GM12878 (cell line): Measurements from ENCODE around the gene CNPPD1. TPM values are rescaled to one million over a fixed set of nuclear protein-coding genes. Genes with fewer than 3 reads are reported as not detected.

Source experiments
- ATAC-seq: fragments of 200-7000 bp; cut with Tn5 transposase; 3 replicates; pipeline ENCODE4 v1.9.1; 2020; ENCODE audit warnings: mild to moderate bottlenecking, moderate library complexity
- BruUV-seq: library from RNA; stranded (reverse); fragments of 400-500 nt; replicated peaks from 2 replicates; lab custom pipeline; 2021; lab: Mats Ljungman, UMichigan
- CTCF ChIA-PET: fragments of 300-600 bp; sonication (Branson Sonifier 250); formaldehyde crosslinking; extraction: SDS; loops from one replicate; lab custom pipeline; 2021; ENCODE audit warnings: inconsistent platforms; lab: Yijun Ruan, JAX
- POLR2A ChIA-PET: fragments of 350-600 bp; formaldehyde crosslinking; extraction: SDS; loops from one replicate; lab custom pipeline; 2021; ENCODE audit warnings: inconsistent platforms; lab: Charles Lee
- RAD21 ChIA-PET: fragments of 300-600 bp; sonication (Branson Sonifier 250); formaldehyde crosslinking; loops from one replicate; lab custom pipeline; 2023; ENCODE audit warnings: antibody characterized with exemption; ENCODE audit not compliant: unreplicated experiment; lab: Charles Lee
- SMC1A ChIA-PET: fragments of 300-600 bp; sonication (Branson Sonifier 250); formaldehyde crosslinking; loops from one replicate; lab custom pipeline; 2023; ENCODE audit not compliant: unreplicated experiment, uncharacterized antibody; lab: Charles Lee
- DNase-seq: peaks from one replicate; pipeline ENCODE4 v3.0.0-alpha.2; 2011; ENCODE audit warnings: low read depth, low spot score
- FAIRE-seq: peaks from 3 replicates; lab custom pipeline; 2011; peaks lifted over from hg19 to GRCh38; lab: Jason Lieb, UNC
- H2AFZ ChIP-seq: 2 replicates; pipeline ENCODE4 v1.6.0; 2011; ENCODE audit warnings: low read depth, low read length, control low read depth; ENCODE audit not compliant: control insufficient read depth
- H3K27ac ChIP-seq: 2 replicates; pipeline ENCODE4 v1.5.1; 2011; ENCODE audit warnings: control low read depth; ENCODE audit not compliant: control insufficient read depth, insufficient read depth
- H3K27me3 ChIP-seq, 2 experiments: replicated peaks in 1 of 2; 2 replicates each; pipeline versions ENCODE4 v1.6.0 to v1.6.1; 2011; ENCODE audit warnings: low read length in 1 of 2; ENCODE audit not compliant: control insufficient read depth in 2 of 2, insufficient read depth in 2 of 2
- H3K36me3 ChIP-seq, 2 experiments: 2 replicates each; pipeline ENCODE4 v1.5.1; 2011; ENCODE audit warnings: low read length in 1 of 2; ENCODE audit not compliant: control insufficient read depth in 2 of 2, insufficient read depth in 2 of 2
- H3K4me1 ChIP-seq: 2 replicates; pipeline ENCODE4 v1.6.1; 2011; ENCODE audit warnings: mild to moderate bottlenecking, low read length, moderate library complexity, mixed read lengths; ENCODE audit not compliant: control insufficient read depth, insufficient read depth
- H3K4me2 ChIP-seq: 2 replicates; pipeline ENCODE4 v1.6.0; 2011; ENCODE audit warnings: control low read depth; ENCODE audit not compliant: control insufficient read depth, insufficient read depth
- H3K4me3 ChIP-seq: fragments of 200-600 bp; sonication (generic); 2 replicates; pipeline ENCODE4 v1.5.1; 2016
- H3K79me2 ChIP-seq: 2 replicates; pipeline ENCODE4 v1.6.0; 2011; ENCODE audit warnings: low read length; ENCODE audit not compliant: control insufficient read depth, insufficient read depth
- H3K9ac ChIP-seq: 2 replicates; pipeline ENCODE4 v1.8.0; 2011; ENCODE audit warnings: low read length, control low read depth, mixed read lengths; ENCODE audit not compliant: control insufficient read depth, insufficient read depth
- H3K9me3 ChIP-seq: replicated peaks from 3 replicates; pipeline ENCODE4 v1.5.1; 2011; ENCODE audit warnings: mild to moderate bottlenecking, low read length; ENCODE audit not compliant: control insufficient read depth, insufficient read depth
- H4K20me1 ChIP-seq: 2 replicates; pipeline ENCODE4 v1.6.0; 2011; ENCODE audit not compliant: control insufficient read depth, insufficient read depth
- CBX3 ChIP-seq: fragments of 200-600 bp; sonication (generic); IDR thresholded peaks from 2 replicates; pipeline ENCODE4 v1.6.1; 2016; ENCODE audit warnings: low read depth, borderline replicate concordance
- HDAC2 ChIP-seq: fragments of 200-600 bp; sonication (generic); IDR thresholded peaks from 2 replicates; pipeline ENCODE4 v1.6.1; 2017
- KAT2A ChIP-seq: conservative IDR thresholded peaks from 2 replicates; pipeline ENCODE4 v1.6.1; 2011; ENCODE audit warnings: low read depth, low read length; ENCODE audit not compliant: control insufficient read depth
- LARP7 ChIP-seq: fragments of 450-650 bp; IDR thresholded peaks from 2 replicates; pipeline ENCODE4 v1.6.1; 2017; ENCODE audit warnings: mild to moderate bottlenecking
- NFIC ChIP-seq: IDR thresholded peaks from 2 replicates; pipeline ENCODE4 v1.6.1; 2012; ENCODE audit warnings: low read depth, mild to moderate bottlenecking, inconsistent platforms, low read length, moderate library complexity
- NFYB ChIP-seq: IDR thresholded peaks from 2 replicates; pipeline ENCODE4 v1.6.1; 2011; ENCODE audit warnings: low read depth, mild to moderate bottlenecking, low read length, improper control_type of control experiment, moderate library complexity; ENCODE audit not compliant: insufficient read depth
- RELB ChIP-seq: fragments of 450-650 bp; IDR thresholded peaks from 2 replicates; pipeline ENCODE4 v1.6.1; 2017; ENCODE audit warnings: low read depth, mild to moderate bottlenecking, moderate library complexity
- SIN3A ChIP-seq: IDR thresholded peaks from 2 replicates; pipeline ENCODE4 v1.6.1; 2012; ENCODE audit warnings: low read depth, low read length, improper control_type of control experiment
- SPI1 ChIP-seq: IDR thresholded peaks from 2 replicates; pipeline ENCODE4 v1.6.1; 2011; ENCODE audit warnings: low read depth, mild to moderate bottlenecking, low read length, moderate library complexity, borderline replicate concordance; ENCODE audit not compliant: insufficient read depth
- SREBF1 ChIP-seq: IDR thresholded peaks from 2 replicates; pipeline ENCODE4 v1.6.1; 2012; ENCODE audit warnings: mild to moderate bottlenecking, low read length
- SUPT20H ChIP-seq: IDR thresholded peaks from 2 replicates; pipeline ENCODE4 v1.6.1; 2011; ENCODE audit warnings: low read depth, mild to moderate bottlenecking, low read length, moderate library complexity, borderline replicate concordance; ENCODE audit not compliant: control insufficient read depth
- YBX1 ChIP-seq: fragments of 450-650 bp; IDR thresholded peaks from 2 replicates; pipeline ENCODE4 v1.6.1; 2016; ENCODE audit warnings: antibody characterized with exemption
- ZNF217 ChIP-seq: fragments of 450-650 bp; IDR thresholded peaks from 2 replicates; pipeline ENCODE4 v1.6.1; 2017; ENCODE audit warnings: antibody characterized with exemption, mild to moderate bottlenecking
- ZSCAN29 ChIP-seq: fragments of 450-650 bp; IDR thresholded peaks from 2 replicates; pipeline ENCODE4 v1.6.1; 2017; ENCODE audit warnings: mild to moderate bottlenecking, moderate library complexity
- WGBS: methylation state at CpG from one replicate; pipeline ENCODE4 v1.1.6; 2016; ENCODE audit warnings: low lambda C conversion rate; ENCODE audit not compliant: insufficient replicate concordance, insufficient coverage; ENCODE audit errors: missing lambda C conversion rate; 5-methylcytosine and 5-hydroxymethylcytosine counted together
- in situ Hi-C: fragments of 300-500 bp; cut with MboI; formaldehyde crosslinking; loops from 9 replicates; pipeline ENCODE4 v1.14.3; 2018; ENCODE audit warnings: mixed read lengths
- intact Hi-C: fragments of 100-400 bp; cut with micrococcal nuclease; formaldehyde crosslinking; loops from one replicate; pipeline ENCODE4 v1.14.2; 2022; ENCODE audit not compliant: unreplicated experiment
- polyA plus RNA-seq, 11 experiments: library from polyadenylated mRNA; depleted of rRNA in 4 of 11; unstranded in 6 of 11; stranded (reverse) in 5 of 11; fragments of >200 nt; fragmentation: Nextera tagmentation in 4 of 11; fragmentation: Illumina TruSeq in 1 of 11; extraction: Ambion mirVana in 4 of 11; extraction: Trizol in 1 of 11; gene quantifications; 1 replicate in 1 of 11; 2 replicates in 10 of 11; pipeline versions ENCODE4 v1.2.1 to v1.2.3, GENCODE V29; 2011 to 2016; ENCODE audit warnings: inconsistent platforms in 2 of 11, missing spikeins in 2 of 11, low read depth in 1 of 11
- total RNA-seq, 4 experiments: library from RNA; depleted of rRNA in 3 of 4; stranded (reverse); fragments of >200 nt in 3 of 4; fragmentation: Illumina TruSeq in 1 of 4; extraction: Trizol in 1 of 4; gene quantifications; 2 replicates each; pipeline versions ENCODE4 v1.2.1 to v1.2.3, GENCODE V29; 2013 to 2021
- TF ChIP-seq, protein P1 (sequence below): fragments of 450-650 bp; IDR thresholded peaks from 2 replicates; pipeline ENCODE4 v1.6.1; 2017; ENCODE audit warnings: mild to moderate bottlenecking, moderate library complexity

CNPPD1 gene
- total and polyA plus RNA-seq, 10 of the 15 experiments (the other 5 are each of a cell fraction or from before 2014, with no cell fraction given): 12.2 to 86.6 (median 43.4) TPM

GRCh38 chr2:219213026-219213415, 36.3 kb upstream of the CNPPD1 start:
- DNase-seq (no peak), FAIRE-seq (no peak), ATAC-seq (no peak)
- ChIA-PET SMC1A (interaction anchor here (1.7 kb wide), 1 partner anchor 42 kb away, joined by 4 read pairs; no protein-coding TSS in a partner anchor), POLR2A (no interaction called here), CTCF (interaction anchor here (1.4 to 3.0 kb wide), 3 partner anchors 39 to 82 kb away, joined by 4 to 20 read pairs (median 11); partner anchors contain the start of gene SLC23A3), RAD21 (no interaction called here)
- no TSS peak for BruUV-seq
- Histone ChIP-seq H4K20me1 (no peaks in the 10 kb centered on the region), H3K4me3 (no peak overlapping the region)
- WGBS: 83% methylated on average over 8 of the region's 8 CpGs
- TF ChIP-seq CBX3 (no peak), ZNF217 (no peak), SIN3A (no peak), NFYB (no peak), SPI1 (no peak), NFIC (no peak), ZSCAN29 (no peak), YBX1 (no peak), SUPT20H (no peak), KAT2A (no peak), SREBF1 (no peak), RELB (no peak), LARP7 (no peak), HDAC2 (no peak)
- TF ChIP-seq, protein P1, sequence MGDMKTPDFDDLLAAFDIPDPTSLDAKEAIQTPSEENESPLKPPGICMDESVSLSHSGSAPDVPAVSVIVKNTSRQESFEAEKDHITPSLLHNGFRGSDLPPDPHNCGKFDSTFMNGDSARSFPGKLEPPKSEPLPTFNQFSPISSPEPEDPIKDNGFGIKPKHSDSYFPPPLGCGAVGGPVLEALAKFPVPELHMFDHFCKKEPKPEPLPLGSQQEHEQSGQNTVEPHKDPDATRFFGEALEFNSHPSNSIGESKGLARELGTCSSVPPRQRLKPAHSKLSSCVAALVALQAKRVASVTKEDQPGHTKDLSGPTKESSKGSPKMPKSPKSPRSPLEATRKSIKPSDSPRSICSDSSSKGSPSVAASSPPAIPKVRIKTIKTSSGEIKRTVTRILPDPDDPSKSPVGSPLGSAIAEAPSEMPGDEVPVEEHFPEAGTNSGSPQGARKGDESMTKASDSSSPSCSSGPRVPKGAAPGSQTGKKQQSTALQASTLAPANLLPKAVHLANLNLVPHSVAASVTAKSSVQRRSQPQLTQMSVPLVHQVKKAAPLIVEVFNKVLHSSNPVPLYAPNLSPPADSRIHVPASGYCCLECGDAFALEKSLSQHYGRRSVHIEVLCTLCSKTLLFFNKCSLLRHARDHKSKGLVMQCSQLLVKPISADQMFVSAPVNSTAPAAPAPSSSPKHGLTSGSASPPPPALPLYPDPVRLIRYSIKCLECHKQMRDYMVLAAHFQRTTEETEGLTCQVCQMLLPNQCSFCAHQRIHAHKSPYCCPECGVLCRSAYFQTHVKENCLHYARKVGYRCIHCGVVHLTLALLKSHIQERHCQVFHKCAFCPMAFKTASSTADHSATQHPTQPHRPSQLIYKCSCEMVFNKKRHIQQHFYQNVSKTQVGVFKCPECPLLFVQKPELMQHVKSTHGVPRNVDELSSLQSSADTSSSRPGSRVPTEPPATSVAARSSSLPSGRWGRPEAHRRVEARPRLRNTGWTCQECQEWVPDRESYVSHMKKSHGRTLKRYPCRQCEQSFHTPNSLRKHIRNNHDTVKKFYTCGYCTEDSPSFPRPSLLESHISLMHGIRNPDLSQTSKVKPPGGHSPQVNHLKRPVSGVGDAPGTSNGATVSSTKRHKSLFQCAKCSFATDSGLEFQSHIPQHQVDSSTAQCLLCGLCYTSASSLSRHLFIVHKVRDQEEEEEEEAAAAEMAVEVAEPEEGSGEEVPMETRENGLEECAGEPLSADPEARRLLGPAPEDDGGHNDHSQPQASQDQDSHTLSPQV: no peak
- TF ChIP-seq, all 136 proteins: peak for 0
- Histone ChIP-seq H3K27me3 (no peaks in the 10 kb centered on the region), H3K79me2 (peaks cover 6% of the 10 kb centered on the region), H3K36me3 (peaks cover 0 to 15% of the 10 kb centered on the region in 2 experiments; a peak in 3 of 4 replicates), H3K4me2 (no peak overlapping the region), H3K9ac (no peak overlapping the region), H3K9me3 (no peaks in the 10 kb centered on the region), H2AFZ (no peak overlapping the region), H3K27ac (no peak overlapping the region), H3K4me1 (peaks cover 8% of the 10 kb centered on the region)
- intact Hi-C loops: no loop called here
- in situ Hi-C loops: no loop called here
